Duodenal mucosa (tissue), 2 donors: ENCODE results near the gene TELO2.

Experiments
- H3K27ac ChIP-seq: one replicate; pipeline ENCODE4 v1.7.0; 2013; ENCODE audit warnings: low read depth, low read length
- H3K27me3 ChIP-seq, 2 donors: one replicate each; pipeline ENCODE4 v1.7.0; 2013; ENCODE audit warnings: low read length in 2 of 2, control low read depth in 1 of 2; ENCODE audit not compliant: insufficient read depth in 2 of 2, control insufficient read depth in 1 of 2
- H3K36me3 ChIP-seq, 2 donors: one replicate each; pipeline ENCODE4 v1.7.0; 2013; ENCODE audit warnings: low read length in 2 of 2, control low read depth in 1 of 2; ENCODE audit not compliant: insufficient read depth in 2 of 2, control insufficient read depth in 1 of 2
- H3K4me1 ChIP-seq, 2 donors: one replicate each; pipeline ENCODE4 v1.7.0; 2013; ENCODE audit warnings: low read length in 2 of 2, control low read depth in 1 of 2; ENCODE audit not compliant: insufficient read depth in 2 of 2, control insufficient read depth in 1 of 2
- H3K4me3 ChIP-seq, 2 donors: one replicate each; pipeline ENCODE4 v1.7.0; 2013; ENCODE audit warnings: low read length in 2 of 2, low read depth in 1 of 2
- H3K9ac ChIP-seq, 2 donors: one replicate each; pipeline ENCODE4 v1.7.0; 2013; ENCODE audit warnings: low read length in 2 of 2, low read depth in 1 of 2
- H3K9me3 ChIP-seq, 2 donors: one replicate each; pipeline ENCODE4 v1.7.0; 2013; ENCODE audit warnings: low read length in 2 of 2, control low read depth in 1 of 2; ENCODE audit not compliant: control insufficient read depth in 1 of 2

TELO2 gene

GRCh38 chr16:1492923-1493745, at the start of gene TELO2:
Gene TELO2 (plus strand): TSS chr16:1493360. CDS start chr16:1494282, 922 bp downstream.
- H3K9me3 ChIP-seq = no peaks in the 10 kb centered on the region
- H3K27me3 ChIP-seq = no peaks in the 10 kb centered on the region
- peaks cover 0 to 35% of the 10 kb centered on the region in 2 donors for H3K36me3 ChIP-seq
- peak within 1 kb of the TSS; percentile 65 to 66 for H3K9ac ChIP-seq
- H3K4me3 ChIP-seq = peak within 1 kb of the TSS; percentile 72 to 83
- H3K4me1 ChIP-seq = peaks cover 17 to 22% of the 10 kb centered on the region in 2 donors
- peak within 1 kb of the TSS; percentile 60 for H3K27ac ChIP-seq

- H3K4me1 ChIP-seq = no peaks in the 10 kb centered on the region
- no peak overlapping the region for H3K9ac ChIP-seq
- no peaks in the 10 kb centered on the region for H3K9me3 ChIP-seq
- H3K27me3 ChIP-seq = no peaks in the 10 kb centered on the region
- H3K27ac ChIP-seq = no peak overlapping the region
- peaks cover 0 to 18% of the 10 kb centered on the region in 2 donors for H3K36me3 ChIP-seq
- H3K4me3 ChIP-seq = no peak overlapping the region
These were observed 49.7 kb upstream of the TELO2 start for GRCh38 chr16:1443403-1443973.

DNA sequence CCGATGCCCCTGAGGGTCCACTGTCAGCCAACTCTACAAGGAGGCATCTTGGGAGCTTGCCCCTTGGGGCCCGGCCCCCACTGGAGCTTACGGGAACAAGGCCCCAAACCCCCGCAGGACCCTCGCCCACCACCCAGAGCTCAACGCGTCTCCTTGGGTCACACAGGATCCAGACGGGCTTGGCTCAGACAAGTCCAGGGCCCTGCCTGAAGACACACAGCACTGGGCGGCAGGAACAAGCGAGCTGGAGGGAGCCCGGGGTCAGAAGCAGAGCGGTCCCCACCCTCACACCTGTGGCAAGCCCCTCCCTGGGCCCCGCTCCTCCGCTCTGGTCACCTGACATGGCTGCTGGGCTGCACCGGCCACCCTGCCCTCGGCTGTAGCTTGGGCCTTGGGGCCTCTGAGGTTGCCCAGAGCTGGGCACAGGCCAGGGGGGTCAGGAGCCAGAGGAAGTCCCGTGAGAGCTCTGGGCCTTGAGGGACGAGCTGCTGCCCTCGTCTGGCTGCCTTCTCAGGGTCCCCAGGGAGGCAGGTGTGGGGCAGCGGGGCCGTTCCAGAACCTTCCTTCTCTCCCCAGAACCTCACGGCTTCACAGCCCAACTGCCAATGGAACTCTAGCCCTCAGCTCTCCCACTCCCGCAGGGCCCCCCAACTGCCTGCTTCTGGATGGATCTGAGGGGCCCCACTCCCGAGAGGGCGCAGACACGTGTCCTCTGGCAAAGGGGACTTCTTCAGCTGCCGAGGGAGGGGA, 49.0 kb upstream of the TELO2 start, which contains the start of gene CCDC154:
CCDC154 (minus strand) TSS at position 577 of the 750 bp plus-strand sequence; CDS start at position 343, 234 bp downstream.
- no peaks in the 10 kb centered on the region for H3K9me3 ChIP-seq
- H3K4me1 ChIP-seq = no peaks in the 10 kb centered on the region
- no peak within 1 kb of the TSS for H3K9ac ChIP-seq
- H3K27ac ChIP-seq = no peak within 1 kb of the TSS
- no peak within 1 kb of the TSS for H3K4me3 ChIP-seq
- peaks cover 0 to 24% of the 10 kb centered on the region in 2 donors for H3K36me3 ChIP-seq
- no peaks in the 10 kb centered on the region for H3K27me3 ChIP-seq

DNA sequence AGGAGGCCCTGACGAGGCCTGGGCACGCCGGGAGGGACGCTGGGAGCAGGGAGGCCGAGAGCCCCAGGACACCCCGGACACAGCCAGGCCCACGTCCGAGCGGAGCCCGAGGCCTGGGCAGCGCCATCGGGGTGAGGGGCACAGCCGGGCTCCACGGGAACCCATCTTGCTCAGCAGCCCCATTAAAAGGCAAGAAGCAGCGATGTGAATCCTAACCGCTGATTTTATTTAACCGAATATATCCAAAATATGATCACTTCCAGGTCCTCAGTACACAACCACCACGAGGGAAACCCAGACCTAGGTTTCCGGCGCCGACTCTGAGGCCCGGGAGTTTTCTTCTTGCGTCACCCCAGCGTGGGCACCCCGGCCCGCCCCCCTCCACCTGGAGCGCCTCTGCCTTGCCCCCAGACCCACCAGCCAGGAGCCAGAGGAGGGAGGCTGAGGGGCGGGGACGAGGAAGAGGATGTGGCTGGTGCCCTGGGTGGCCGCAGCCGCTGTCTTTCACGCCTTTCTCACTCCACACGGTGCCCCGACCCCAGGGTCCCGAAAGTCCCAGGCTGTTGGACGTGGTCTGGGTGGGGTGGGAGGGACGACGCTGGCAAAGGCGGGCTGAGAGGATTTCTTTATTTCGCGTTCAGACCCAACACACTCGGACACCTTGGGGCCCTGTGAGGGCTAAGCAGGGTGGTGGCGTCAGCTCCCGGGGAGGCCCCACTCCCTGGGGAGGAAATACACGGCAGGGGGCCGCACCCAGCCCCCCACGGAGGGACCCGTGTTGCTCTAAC, 48.2 kb upstream of the TELO2 start:
- Histone ChIP-seq H3K4me1 (no peaks in the 10 kb centered on the region), H3K36me3 (peaks cover 0 to 29% of the 10 kb centered on the region in 2 donors), H3K4me3 (no peak overlapping the region), H3K27me3 (no peaks in the 10 kb centered on the region), H3K27ac (no peak overlapping the region), H3K9me3 (no peaks in the 10 kb centered on the region), H3K9ac (no peak overlapping the region)

DNA sequence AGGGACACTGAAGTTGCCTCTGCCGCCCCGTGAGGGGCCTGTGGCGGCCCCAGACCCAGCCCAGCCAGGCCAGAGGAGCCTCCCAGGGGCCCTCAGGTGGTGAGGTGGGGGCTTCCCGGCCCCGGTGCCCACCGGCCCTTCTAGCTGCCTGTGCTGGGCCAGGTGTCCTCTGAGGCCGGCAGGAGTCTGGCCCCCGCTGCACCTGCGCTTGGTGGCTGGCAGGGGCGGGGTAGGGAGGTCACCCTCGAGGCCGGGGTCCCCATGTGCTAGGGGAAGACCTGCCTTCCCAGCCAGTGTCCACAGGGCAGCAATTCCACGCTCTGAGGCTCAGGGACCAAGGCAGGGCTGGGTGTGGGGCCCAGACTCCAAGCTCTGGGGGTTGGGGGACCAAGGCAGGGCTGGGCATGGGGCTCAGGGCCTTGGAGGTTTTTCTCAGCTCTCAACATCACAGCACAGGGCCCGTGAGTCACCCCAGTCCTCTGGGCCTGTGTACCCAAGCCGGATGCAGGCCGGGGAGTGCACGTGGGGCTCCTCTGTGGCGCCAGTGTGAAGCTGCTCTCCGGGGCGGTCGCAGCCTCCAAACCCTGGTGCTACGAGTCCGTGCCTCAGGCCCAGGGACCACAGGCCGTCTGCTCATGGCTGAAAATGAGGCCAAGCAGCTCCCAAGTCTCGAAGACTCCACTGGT, 47.5 kb upstream of the TELO2 start:
- Histone ChIP-seq H3K4me3 (no peak overlapping the region), H3K9me3 (no peaks in the 10 kb centered on the region), H3K27me3 (no peaks in the 10 kb centered on the region), H3K36me3 (peaks cover 0 to 29% of the 10 kb centered on the region in 2 donors), H3K27ac (no peak overlapping the region), H3K9ac (no peak overlapping the region), H3K4me1 (no peaks in the 10 kb centered on the region)

GRCh38 chr16:1446296-1447080, 46.7 kb upstream of the TELO2 start:
- no peak overlapping the region for H3K4me3 ChIP-seq
- H3K9me3 ChIP-seq = no peaks in the 10 kb centered on the region
- no peaks in the 10 kb centered on the region for H3K27me3 ChIP-seq
- no peak overlapping the region for H3K27ac ChIP-seq
- no peaks in the 10 kb centered on the region for H3K4me1 ChIP-seq
- H3K36me3 ChIP-seq = peaks cover 2 to 36% of the 10 kb centered on the region in 2 donors
- H3K9ac ChIP-seq = no peak overlapping the region

GRCh38 chr16:1447965-1448364, 45.2 kb upstream of the TELO2 start:
- Histone ChIP-seq H3K27ac (no peak overlapping the region), H3K9me3 (no peaks in the 10 kb centered on the region), H3K9ac (no peak overlapping the region), H3K4me3 (no peak overlapping the region), H3K27me3 (no peaks in the 10 kb centered on the region), H3K36me3 (peaks cover 5 to 51% of the 10 kb centered on the region in 2 donors), H3K4me1 (no peaks in the 10 kb centered on the region)

GRCh38 chr16:1448536-1449116, 44.5 kb upstream of the TELO2 start:
- Histone ChIP-seq H3K27me3 (no peaks in the 10 kb centered on the region), H3K9me3 (no peaks in the 10 kb centered on the region), H3K36me3 (peaks cover 8 to 56% of the 10 kb centered on the region in 2 donors), H3K4me3 (no peak overlapping the region), H3K27ac (no peak overlapping the region), H3K4me1 (no peaks in the 10 kb centered on the region), H3K9ac (no peak overlapping the region)
